ENCODE data around the gene IGF2R.
"Not testable (repeated sequence)": the region's sequence is repeated elsewhere in the genome, so short reads cannot be mapped to it uniquely, and the experiment has no call there.

The IGF2R gene

DNA sequence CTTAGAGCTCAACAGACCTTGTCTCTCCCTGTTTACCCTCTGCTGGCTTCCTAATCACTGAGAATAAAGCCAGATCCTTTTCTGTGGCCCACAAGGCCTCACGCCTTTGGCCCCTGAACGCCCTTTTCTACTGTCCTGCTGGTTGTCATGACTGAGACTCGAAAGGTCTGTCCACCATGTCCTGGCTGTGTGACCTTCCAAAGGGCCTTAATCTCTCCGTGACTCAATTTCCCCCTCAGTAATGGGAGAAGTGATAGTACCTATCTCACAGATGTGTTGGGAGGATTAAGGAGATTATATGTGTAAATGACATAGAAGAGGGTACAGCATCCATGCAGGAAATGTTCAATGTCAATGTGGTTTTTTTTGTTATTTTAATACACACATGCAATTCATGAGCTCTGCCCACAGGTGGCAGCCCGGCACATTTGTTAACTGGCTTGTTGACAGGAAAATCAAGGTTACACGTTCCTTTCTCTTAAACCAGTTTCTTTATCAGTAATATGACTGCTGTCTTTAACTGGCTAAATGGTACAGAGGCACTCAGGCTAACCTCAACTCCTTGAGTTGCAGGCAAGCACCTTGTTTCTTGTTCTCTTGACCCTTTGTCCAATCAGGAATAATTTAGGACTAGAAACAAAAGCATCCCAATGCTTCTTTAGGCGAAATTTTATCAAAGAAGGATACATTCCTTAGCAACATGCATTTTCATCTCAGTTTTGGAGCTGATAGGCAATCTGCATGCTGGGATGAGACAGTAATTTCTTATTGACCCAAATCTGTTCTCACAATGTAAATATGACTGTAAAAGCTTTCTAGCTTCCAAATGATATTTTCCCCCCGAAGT is 169.3 kb downstream of the IGF2R start:
- DNase-seq (ENCODE audit: low spot score), result peak; percentile 53

DNA sequence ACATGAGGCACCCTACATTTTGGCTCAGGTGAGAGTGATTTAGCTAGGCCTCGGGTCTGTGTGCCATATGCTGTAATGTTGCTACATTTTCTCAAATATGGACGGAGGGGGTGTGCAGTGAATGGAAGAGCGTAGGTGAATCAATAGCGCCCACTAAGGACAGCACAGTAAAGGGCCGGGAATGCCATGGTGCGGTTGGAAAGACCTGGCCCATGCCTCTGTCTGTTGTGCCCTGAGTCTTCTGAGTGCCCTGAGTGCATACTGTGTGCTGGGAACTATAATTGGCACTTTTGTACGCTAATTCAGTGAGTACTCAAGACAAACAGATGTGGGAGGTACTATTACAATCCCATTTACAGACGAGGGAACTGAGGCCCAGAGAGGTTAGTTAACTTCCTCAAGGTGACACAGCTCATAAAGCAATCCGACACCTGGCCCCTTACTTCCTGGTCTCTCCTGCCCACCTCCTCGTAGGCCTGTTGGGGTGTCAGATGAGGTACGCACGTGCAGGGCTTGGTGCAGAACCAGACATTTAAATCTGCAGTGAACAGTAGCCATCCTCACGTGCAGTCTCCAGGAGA is 170.0 kb downstream of the IGF2R start:
- no peak for DNase-seq (ENCODE audit: low spot score)

DNA sequence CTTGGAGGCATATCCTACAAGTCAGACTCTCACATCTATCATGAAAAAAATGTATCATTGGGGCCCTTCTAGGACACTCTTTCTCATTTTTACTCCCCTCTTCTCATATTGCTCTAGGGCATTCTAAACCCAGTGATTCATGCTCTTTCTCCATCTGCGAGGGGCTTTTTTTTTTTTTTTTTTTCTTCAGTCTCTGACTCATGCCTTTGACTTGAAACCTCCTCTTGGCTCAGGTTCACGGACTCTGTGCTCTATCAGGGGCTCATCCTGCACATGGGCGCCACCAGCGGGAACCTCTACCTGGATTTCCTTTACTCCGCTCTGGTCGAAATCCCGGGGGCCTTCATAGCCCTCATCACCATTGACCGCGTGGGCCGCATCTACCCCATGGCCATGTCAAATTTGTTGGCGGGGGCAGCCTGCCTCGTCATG is 170.6 kb downstream of the IGF2R start:
- peak; percentile 84 for DNase-seq (ENCODE audit: low spot score)

DNA sequence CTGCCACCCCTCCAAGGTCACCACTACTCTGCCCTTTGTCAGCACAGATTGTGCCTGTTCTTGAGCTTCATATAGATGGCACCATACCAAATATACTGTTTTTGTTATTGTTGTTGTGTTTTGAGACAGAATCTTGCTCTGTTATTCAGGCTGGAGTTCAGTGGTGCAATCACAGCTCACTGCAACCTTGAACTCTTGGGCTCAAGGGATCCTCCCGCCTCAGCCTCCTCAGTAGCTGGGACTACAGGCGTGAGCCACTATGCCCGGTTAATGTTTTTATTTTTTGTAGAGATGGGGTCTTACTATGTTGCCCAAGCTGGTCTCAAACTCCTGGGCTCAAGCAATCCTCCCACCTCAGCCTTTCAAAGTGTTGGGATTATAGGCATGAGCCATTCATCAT is 171.6 kb downstream of the IGF2R start:
- DNase-seq (ENCODE audit: low spot score), result not testable (repeated sequence)

DNA sequence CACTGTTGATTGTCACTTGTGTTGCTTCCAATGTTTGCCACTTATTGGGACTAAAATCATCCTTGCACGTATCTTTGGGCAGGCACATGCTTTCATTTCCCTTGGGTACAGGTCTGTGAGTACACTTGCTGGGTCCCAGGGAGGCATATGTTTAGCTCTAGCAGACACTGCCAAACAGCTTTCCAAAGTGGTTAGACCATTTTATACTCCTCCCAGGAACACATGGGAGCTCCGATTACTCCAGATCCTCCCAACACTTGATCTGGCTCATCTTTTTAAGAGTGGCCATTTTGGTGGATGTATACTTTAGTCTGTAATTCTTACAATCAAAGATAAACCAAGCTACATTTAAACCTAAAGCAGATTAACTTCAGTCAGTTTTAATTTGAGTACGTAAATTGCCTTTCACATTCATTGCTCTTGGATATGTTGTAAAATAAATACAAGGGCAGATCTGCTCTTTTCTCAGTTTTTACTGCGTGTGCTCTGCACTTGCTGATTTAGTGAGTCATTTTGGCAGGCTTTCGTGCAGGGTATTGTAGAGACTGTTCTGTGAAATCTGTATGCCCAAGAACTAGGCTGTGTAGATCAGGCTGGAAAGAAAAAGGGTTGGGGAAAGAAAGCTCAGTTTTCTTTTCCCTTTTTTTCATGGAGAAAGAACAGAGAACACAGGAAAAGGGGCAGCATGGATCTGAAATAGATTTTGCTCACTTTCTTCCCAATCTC is 172.3 kb downstream of the IGF2R start:
- DNase-seq (ENCODE audit: low spot score), result peak; percentile 51

DNA sequence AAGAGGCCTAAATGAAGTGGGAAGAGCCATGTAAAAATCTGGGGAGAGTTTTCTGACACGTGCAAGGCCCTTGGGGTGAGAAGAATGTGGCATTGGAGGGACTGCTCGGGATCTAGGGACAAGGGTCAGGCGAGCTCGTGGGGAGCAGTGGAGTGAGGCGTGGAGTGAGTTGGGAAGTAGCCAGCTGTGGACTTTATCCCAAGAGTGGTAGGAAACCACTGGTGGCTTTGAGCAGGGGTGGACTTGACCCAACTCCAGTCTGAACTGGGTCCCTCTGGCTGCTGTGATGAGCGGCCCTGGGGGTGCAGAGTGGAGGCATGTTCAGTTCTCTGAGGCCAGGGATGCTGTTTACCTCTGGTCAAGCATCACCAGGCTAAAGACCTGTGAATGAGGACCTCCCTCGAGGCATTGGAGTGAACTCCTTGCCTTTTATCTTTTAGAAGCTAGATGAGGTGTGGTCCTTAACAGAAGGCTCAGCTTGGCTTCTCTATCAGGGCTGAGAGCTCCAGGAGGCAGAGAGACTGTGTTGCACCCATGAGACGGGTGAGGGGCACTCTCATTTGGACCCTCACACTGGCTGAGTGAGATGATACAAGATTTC is 173.3 kb downstream of the IGF2R start:
- no peak for DNase-seq (ENCODE audit: low spot score)

DNA sequence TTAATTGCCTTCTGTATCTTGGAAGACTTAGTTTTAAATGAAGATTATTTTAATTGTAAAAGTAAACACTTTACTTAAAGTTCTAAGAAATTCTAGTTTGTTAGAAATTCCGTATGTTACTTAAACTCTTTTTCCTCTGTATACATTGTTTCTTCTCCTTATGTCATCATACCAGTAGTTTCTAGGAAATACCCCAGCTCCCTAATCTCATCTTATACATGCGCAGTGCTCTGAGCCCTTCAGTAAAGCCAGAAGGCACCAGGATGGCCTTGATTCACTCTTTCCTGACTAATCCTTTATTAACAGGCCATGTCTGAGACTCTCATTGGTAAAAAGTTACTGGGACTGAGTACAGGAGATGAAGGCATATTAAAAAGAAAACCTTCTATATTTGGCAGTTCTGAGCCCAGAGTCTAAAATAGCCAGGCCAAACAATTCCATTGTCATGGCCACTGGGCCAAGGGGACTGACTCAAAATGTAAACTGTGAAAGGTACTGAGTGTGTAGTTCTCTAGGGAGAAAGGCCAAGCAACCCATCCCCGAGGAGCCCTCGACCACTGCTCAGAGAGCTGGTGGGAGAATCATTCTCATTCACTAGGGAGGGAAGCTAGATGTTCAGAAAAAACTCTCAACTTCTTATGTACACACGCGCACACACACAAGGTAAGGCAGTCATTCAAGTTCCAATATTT is 177.7 kb downstream of the IGF2R start:
- no peak for DNase-seq (ENCODE audit: low spot score)

DNA sequence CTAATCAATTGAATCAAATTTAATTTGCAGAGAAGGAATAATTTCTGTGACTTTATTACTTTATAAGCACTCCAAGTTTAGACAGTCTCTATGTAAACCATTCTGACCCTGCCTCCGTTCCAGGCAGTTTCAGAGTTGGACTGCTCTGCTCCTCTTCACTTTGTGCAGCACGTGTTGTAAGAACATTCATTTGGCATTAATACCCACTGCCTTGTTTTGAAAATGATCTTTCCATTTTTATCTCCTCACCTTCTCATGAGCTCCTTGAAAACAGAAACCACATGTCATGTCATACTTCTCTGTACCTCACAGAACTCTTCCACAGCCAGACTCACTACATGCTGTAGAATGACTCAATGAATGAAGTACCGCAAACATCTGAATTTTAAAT is 178.3 kb downstream of the IGF2R start:
- no peak for DNase-seq (ENCODE audit: low spot score)

DNA sequence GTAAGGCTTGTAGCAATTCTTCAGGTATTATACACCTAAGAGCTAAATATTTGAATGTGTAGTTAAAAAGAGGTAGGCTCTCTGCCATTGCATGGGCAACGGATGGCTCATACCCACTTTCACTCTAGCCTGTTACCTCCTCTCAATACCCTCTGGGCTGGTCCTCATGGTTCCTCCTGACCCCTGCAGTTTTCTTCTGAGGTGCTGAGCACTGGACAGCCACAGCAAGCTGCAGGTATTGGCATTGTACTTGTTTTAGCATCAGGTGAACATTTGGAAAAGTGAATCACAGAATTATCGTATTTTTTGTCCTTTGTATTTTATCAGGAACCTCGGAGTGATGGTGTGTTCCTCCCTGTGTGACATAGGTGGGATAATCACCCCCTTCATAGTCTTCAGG is 185.6 kb downstream of the IGF2R start:
- DNase-seq (ENCODE audit: low spot score), result no peak

DNA sequence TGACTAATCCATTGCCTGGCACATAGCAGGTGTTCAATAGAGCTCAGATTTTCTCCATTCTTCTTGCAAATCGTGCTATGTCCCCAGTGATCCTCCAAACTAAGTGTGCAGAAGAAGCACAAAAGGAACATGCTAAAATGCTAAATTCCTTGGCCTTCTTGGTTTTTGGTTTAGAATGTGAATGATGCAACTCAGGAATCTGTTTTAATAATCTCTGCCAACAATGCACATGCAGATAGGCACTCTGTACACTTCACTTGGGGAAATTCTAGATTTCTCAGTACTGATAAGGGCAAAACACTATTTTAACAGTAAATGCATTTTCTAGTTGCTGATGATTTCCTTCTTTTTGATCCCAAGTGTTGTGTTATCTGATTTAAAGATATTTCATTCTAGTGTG is 188.0 kb downstream of the IGF2R start:
- no peak for DNase-seq (ENCODE audit: low spot score)

DNA sequence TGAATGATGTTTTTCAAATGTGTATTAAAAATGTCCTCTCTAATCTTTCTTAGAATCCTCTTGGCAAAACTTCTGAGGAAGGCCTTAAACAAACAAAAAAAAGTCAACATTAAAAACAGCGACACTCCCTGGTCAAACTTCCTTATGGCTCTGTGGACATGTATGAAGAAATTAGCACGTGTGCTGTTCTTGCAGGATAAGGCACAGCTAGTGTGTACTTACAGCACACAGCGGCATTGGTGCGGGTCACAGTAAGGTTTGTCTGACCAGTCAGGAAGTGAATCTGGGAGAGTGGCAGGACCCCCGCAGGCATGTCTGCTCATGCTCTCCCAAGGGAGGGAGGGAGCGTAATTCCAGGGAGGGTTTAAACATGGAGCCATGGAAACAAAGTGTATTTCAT is 191.6 kb downstream of the IGF2R start:
- no peak for DNase-seq (ENCODE audit: low spot score)

All from AG08395 (cell line).